ENCODE results near the gene SCLT1. TPM values are rescaled to one million over a fixed set of nuclear protein-coding genes. Genes with fewer than 3 reads are reported as not detected.

SCLT1 gene
- total RNA-seq, 1 experiment from 2014 or later, result 11.3 TPM

DNA sequence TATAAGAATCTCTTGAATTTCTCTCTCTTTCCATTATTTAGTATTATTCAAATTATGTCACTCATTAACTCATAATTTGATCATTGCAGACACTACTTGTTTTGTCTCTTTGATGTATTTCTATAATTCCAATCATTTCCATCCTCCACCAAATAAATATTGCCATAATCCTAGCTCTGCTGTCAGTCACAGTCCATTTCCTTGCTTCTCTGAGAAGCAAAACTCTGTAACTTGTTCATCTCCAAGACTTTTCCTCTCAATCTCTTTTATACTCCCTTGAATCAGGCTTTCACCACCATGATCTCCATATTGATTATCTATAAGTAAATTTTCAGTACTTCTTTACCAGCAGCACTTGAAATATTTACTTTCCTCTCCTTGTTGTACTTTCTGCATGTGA lies 135.9 kb downstream of the SCLT1 start:
- Histone ChIP-seq H4K20me1 (ENCODE audit: control insufficient read depth, insufficient read depth, insufficient read length) (no peaks in the 10 kb centered on the region), H3K23ac (ENCODE audit: insufficient read length, low read depth, low read length) (no peak overlapping the region)
- TF ChIP-seq, protein P1, sequence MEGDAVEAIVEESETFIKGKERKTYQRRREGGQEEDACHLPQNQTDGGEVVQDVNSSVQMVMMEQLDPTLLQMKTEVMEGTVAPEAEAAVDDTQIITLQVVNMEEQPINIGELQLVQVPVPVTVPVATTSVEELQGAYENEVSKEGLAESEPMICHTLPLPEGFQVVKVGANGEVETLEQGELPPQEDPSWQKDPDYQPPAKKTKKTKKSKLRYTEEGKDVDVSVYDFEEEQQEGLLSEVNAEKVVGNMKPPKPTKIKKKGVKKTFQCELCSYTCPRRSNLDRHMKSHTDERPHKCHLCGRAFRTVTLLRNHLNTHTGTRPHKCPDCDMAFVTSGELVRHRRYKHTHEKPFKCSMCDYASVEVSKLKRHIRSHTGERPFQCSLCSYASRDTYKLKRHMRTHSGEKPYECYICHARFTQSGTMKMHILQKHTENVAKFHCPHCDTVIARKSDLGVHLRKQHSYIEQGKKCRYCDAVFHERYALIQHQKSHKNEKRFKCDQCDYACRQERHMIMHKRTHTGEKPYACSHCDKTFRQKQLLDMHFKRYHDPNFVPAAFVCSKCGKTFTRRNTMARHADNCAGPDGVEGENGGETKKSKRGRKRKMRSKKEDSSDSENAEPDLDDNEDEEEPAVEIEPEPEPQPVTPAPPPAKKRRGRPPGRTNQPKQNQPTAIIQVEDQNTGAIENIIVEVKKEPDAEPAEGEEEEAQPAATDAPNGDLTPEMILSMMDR (conservative IDR thresholded peaks at IDR 0.05), result no peak

More for the DNA sequence above, 135.9 kb downstream of the SCLT1 start:
- Histone ChIP-seq H3K4me2 (ENCODE audit: insufficient read depth, insufficient read length, low read length) (no peak overlapping the region), H3K18ac (ENCODE audit: insufficient read length, low read depth, low read length) (no peak overlapping the region), H3K27ac (ENCODE audit: insufficient read length, low read depth, low read length) (no peak overlapping the region), H3K27me3 (ENCODE audit: insufficient read depth, low read length) (no peaks in the 10 kb centered on the region), H2AK5ac (ENCODE audit: insufficient read length, low read length) (no peak overlapping the region), H2BK12ac (ENCODE audit: insufficient read length, low read depth, low read length) (no peak overlapping the region), H3K14ac (ENCODE audit: insufficient read depth, low read length) (no peak overlapping the region), H3K79me1 (ENCODE audit: insufficient read depth, low read depth, low read length, poor library complexity, severe bottlenecking) (no peaks in the 10 kb centered on the region), H4K5ac (ENCODE audit: insufficient read length, low read depth, low read length) (no peak overlapping the region), H2BK5ac (ENCODE audit: insufficient read length, low read length) (no peak overlapping the region), H3K4me1 (ENCODE audit: insufficient read depth, low read length) (no peaks in the 10 kb centered on the region), H3K79me2 (ENCODE audit: insufficient read depth, low read length) (no peaks in the 10 kb centered on the region), H2BK15ac (ENCODE audit: low read depth, low read length) (no peak overlapping the region), H3K9me3 (ENCODE audit: control insufficient read depth, low read depth, low read length) (no peaks in the 10 kb centered on the region), H3K56ac (ENCODE audit: insufficient read length, low read depth, low read length) (no peak overlapping the region), H2BK120ac (ENCODE audit: low read depth, low read length, poor library complexity, severe bottlenecking) (no peak overlapping the region), H4K91ac (ENCODE audit: insufficient read length, low read depth, low read length) (no peak overlapping the region), H4K8ac (replicated peaks; ENCODE audit: insufficient read length, low read depth, low read length) (no peak overlapping the region), H3T11ph (ENCODE audit: low read length) (no peak overlapping the region), H2BK20ac (ENCODE audit: low read depth, low read length, poor library complexity, severe bottlenecking) (no peak overlapping the region), H2AFZ (ENCODE audit: low read length) (no peak overlapping the region), H3K23me2 (ENCODE audit: insufficient read length, low read depth, low read length, poor library complexity, severe bottlenecking) (no peaks in the 10 kb centered on the region), H3K9ac (ENCODE audit: extremely low read depth, insufficient read length, low read length) (no peak overlapping the region), H3K4ac (ENCODE audit: low read depth, low read length) (no peak overlapping the region)
- Mint-ChIP-seq H3K9me3 (no peaks in the 10 kb centered on the region), H3K36me3 (ENCODE audit: insufficient read depth in 1 of 3, low read depth in 3 of 3) (no peaks in the 10 kb centered on the region), H3K27me3 (ENCODE audit: low read depth) (no peaks in the 10 kb centered on the region), H3K27ac (no peak overlapping the region; a peak in 1 of 7 replicates), H3K4me1 (no peaks in the 10 kb centered on the region), H3K4me3 (no peak overlapping the region)
- no peak for DNase-seq
